Measurements from ENCODE around the gene FUT6.

FUT6 gene

GRCh38 chr19:5805462-5806132 lies 33.9 kb downstream of the FUT6 start:
- TF ChIP-seq, protein P1, sequence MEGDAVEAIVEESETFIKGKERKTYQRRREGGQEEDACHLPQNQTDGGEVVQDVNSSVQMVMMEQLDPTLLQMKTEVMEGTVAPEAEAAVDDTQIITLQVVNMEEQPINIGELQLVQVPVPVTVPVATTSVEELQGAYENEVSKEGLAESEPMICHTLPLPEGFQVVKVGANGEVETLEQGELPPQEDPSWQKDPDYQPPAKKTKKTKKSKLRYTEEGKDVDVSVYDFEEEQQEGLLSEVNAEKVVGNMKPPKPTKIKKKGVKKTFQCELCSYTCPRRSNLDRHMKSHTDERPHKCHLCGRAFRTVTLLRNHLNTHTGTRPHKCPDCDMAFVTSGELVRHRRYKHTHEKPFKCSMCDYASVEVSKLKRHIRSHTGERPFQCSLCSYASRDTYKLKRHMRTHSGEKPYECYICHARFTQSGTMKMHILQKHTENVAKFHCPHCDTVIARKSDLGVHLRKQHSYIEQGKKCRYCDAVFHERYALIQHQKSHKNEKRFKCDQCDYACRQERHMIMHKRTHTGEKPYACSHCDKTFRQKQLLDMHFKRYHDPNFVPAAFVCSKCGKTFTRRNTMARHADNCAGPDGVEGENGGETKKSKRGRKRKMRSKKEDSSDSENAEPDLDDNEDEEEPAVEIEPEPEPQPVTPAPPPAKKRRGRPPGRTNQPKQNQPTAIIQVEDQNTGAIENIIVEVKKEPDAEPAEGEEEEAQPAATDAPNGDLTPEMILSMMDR (conservative IDR thresholded peaks at IDR 0.05; ENCODE audit: low read depth, low read length) = peak; percentile 74
- DNase-seq (ENCODE audit: low read depth) = no peak
- no peak overlapping the region for H3K4me3 ChIP-seq (ENCODE audit: low read length)

- no peak for DNase-seq (ENCODE audit: low read depth)
- peak within 1 kb of the TSS; percentile 33 for H3K4me3 ChIP-seq (ENCODE audit: low read length)
- TF ChIP-seq, protein P1 (conservative IDR thresholded peaks at IDR 0.05; ENCODE audit: low read depth, low read length) = no peak
Observed at GRCh38 chr19:5804516-5805461, 34.7 kb downstream of the FUT6 start, which contains the start of gene NRTN. Gene NRTN (plus strand): TSS chr19:5805067. CDS start chr19:5824166, 19,099 bp downstream.

- peak; percentile 40 for DNase-seq (ENCODE audit: low read depth)
- H3K4me3 ChIP-seq (ENCODE audit: low read length) = peak overlapping the region; percentile 33
- TF ChIP-seq, protein P1 (conservative IDR thresholded peaks at IDR 0.05; ENCODE audit: low read depth, low read length) = peak; percentile 94
Observed at GRCh38 chr19:5803752-5804515, 35.6 kb downstream of the FUT6 start.

- TF ChIP-seq, protein P1 (conservative IDR thresholded peaks at IDR 0.05; ENCODE audit: low read depth, low read length) = no peak
- no peak for DNase-seq (ENCODE audit: low read depth)
- peak overlapping the region; percentile 33 for H3K4me3 ChIP-seq (ENCODE audit: low read length)
Observed at GRCh38 chr19:5803441-5803751, 36.1 kb downstream of the FUT6 start.

GRCh38 chr19:5801796-5802619 lies 37.5 kb downstream of the FUT6 start:
- DNase-seq (ENCODE audit: low read depth) = no peak
- no peak overlapping the region for H3K4me3 ChIP-seq (ENCODE audit: low read length)
- TF ChIP-seq, protein P1 (conservative IDR thresholded peaks at IDR 0.05; ENCODE audit: low read depth, low read length) = no peak
